Stimulated activated CD8-positive, alpha-beta memory T cell treated with anti-CD3 and anti-CD28 coated beads, Interleukin-4, amount 100 ng/mL, for 24 hours (primary cell): Measurements from ENCODE around the gene FGG.
A peak's percentile ranks its signal among the peaks of the same experiment; 100 is the strongest.

Experiments
- DNase-seq: peaks from one replicate; pipeline ENCODE4 v3.0.0-alpha.2; 2020; ENCODE audit warnings: low read depth

The FGG gene

GRCh38 chr4:154612472-154613414 lies at the start of gene FGG:
TSS of gene FGG (minus strand) at chr4:154612656. CDS start at chr4:154612609, 47 bp downstream.
- no peak for DNase-seq

- DNase-seq, result no peak
Measured at GRCh38 chr4:154660052-154660451, 47.6 kb upstream of the FGG start.

GRCh38 chr4:154658680-154659405 lies 46.4 kb upstream of the FGG start:
- no peak for DNase-seq

GRCh38 chr4:154643493-154643892 lies 31.0 kb upstream of the FGG start:
- no peak for DNase-seq

GRCh38 chr4:154642373-154643009 lies 30.0 kb upstream of the FGG start:
- no peak for DNase-seq

GRCh38 chr4:154640999-154641398 lies 28.5 kb upstream of the FGG start:
- no peak for DNase-seq

GRCh38 chr4:154634058-154634457 lies 21.6 kb upstream of the FGG start:
- no peak for DNase-seq

GRCh38 chr4:154631828-154632227 lies 19.4 kb upstream of the FGG start:
- no peak for DNase-seq

GRCh38 chr4:154630324-154630723 lies 17.9 kb upstream of the FGG start:
- DNase-seq, result no peak

- DNase-seq, result peak; percentile 34
Measured at GRCh38 chr4:154626793-154627484, 14.5 kb upstream of the FGG start.

GRCh38 chr4:154625971-154626370 lies 13.5 kb upstream of the FGG start:
- no peak for DNase-seq

GRCh38 chr4:154623995-154624394 lies 11.5 kb upstream of the FGG start:
- DNase-seq, result no peak

GRCh38 chr4:154623436-154623835 lies 11.0 kb upstream of the FGG start:
- DNase-seq, result no peak

GRCh38 chr4:154622598-154622997 lies 10.1 kb upstream of the FGG start:
- DNase-seq, result no peak

- DNase-seq, result no peak
Measured at GRCh38 chr4:154620111-154620510, 7.7 kb upstream of the FGG start.

- peak; percentile 30 for DNase-seq
Measured at GRCh38 chr4:154618708-154619315, 6.4 kb upstream of the FGG start.

- DNase-seq, result no peak
Measured at GRCh38 chr4:154617820-154618317, 5.4 kb upstream of the FGG start.

- DNase-seq, result no peak
Measured at GRCh38 chr4:154616731-154617130, 4.3 kb upstream of the FGG start.

GRCh38 chr4:154616287-154616686 lies 3.8 kb upstream of the FGG start:
- no peak for DNase-seq

GRCh38 chr4:154615211-154615610 lies 2.8 kb upstream of the FGG start:
- DNase-seq, result no peak

GRCh38 chr4:154614306-154614705 lies 1.9 kb upstream of the FGG start:
- no peak for DNase-seq
